ENCODE results near the gene C5orf22. TPM values are rescaled to one million over a fixed set of nuclear protein-coding genes. Genes with fewer than 3 reads are reported as not detected.
A peak's percentile ranks its signal among the peaks of the same experiment; 100 is the strongest.

Gene C5orf22
- total RNA-seq, 1 experiment from 2014 or later, result 18.5 TPM

DNA sequence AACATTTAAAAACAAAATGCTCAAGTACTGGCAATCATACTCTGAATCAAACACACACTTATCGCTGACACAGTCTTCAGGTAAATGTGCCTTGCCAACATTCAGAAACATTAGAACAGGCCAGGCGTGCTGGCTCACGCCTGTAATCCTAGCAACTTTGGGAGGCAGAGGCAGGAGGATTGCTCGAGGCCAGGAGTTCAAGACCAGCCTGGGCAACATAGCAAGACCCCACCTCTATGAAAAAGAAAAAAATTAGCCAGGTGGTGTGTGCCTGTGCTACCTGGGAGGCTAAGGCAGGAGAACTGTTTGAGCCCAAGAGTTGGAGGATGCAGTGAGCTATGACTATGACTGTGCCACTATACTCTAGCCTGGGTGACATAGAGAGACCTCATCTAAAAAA lies 20.8 kb upstream of the C5orf22 start:
- Mint-ChIP-seq H3K27ac (ENCODE audit: low read depth, unreplicated experiment) (no peak overlapping the region), H3K9me3 (ENCODE audit: unreplicated experiment) (no peaks in the 10 kb centered on the region), H3K36me3 (ENCODE audit: insufficient read depth, unreplicated experiment) (peaks cover 81% of the 10 kb centered on the region), H3K4me1 (ENCODE audit: insufficient read depth, unreplicated experiment) (no peaks in the 10 kb centered on the region), H3K4me3 (ENCODE audit: unreplicated experiment) (no peak overlapping the region), H3K27me3 (ENCODE audit: insufficient read depth, unreplicated experiment) (no peaks in the 10 kb centered on the region)
- POLR2A ChIA-PET, result no interaction called here
- TF ChIP-seq, protein P1, sequence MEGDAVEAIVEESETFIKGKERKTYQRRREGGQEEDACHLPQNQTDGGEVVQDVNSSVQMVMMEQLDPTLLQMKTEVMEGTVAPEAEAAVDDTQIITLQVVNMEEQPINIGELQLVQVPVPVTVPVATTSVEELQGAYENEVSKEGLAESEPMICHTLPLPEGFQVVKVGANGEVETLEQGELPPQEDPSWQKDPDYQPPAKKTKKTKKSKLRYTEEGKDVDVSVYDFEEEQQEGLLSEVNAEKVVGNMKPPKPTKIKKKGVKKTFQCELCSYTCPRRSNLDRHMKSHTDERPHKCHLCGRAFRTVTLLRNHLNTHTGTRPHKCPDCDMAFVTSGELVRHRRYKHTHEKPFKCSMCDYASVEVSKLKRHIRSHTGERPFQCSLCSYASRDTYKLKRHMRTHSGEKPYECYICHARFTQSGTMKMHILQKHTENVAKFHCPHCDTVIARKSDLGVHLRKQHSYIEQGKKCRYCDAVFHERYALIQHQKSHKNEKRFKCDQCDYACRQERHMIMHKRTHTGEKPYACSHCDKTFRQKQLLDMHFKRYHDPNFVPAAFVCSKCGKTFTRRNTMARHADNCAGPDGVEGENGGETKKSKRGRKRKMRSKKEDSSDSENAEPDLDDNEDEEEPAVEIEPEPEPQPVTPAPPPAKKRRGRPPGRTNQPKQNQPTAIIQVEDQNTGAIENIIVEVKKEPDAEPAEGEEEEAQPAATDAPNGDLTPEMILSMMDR (IDR thresholded peaks at IDR 0.05; ENCODE audit: unreplicated experiment), result no peak
- no TSS peak for BruUV-seq (replicated peaks)
- intact Hi-C loops (cut with micrococcal nuclease), result no loop called here
- no peak for DNase-seq (ENCODE audit: unreplicated experiment)
- CTCF ChIA-PET, result interaction anchor here (0.8 kb wide), 1 partner anchor 19 kb away, joined by 3 read pairs; no protein-coding TSS in a partner anchor

DNA sequence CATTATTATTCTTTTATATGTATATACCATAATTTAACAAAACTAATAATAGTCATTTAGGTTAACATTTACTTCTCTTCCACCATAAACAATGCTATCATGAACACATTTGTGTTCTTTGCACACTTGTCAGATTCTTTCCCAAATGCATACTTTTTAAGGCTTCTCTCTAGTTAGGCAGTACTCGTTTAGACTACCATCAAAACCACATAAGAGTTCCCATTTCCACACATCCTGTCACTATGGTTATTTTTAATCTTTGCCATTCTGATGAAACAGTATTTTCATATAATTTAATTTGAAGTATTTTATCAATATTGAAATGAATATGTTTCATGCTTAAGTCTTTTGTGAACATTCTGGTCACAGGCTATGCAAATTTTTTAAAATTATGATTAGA lies 15.3 kb upstream of the C5orf22 start:
- POLR2A ChIA-PET, result no interaction called here
- BruUV-seq (replicated peaks), result no TSS peak
- Mint-ChIP-seq H3K4me3 (ENCODE audit: unreplicated experiment) (no peak overlapping the region), H3K27ac (ENCODE audit: low read depth, unreplicated experiment) (no peak overlapping the region), H3K27me3 (ENCODE audit: insufficient read depth, unreplicated experiment) (no peaks in the 10 kb centered on the region), H3K4me1 (ENCODE audit: insufficient read depth, unreplicated experiment) (peaks cover 6% of the 10 kb centered on the region), H3K9me3 (ENCODE audit: unreplicated experiment) (no peaks in the 10 kb centered on the region), H3K36me3 (ENCODE audit: insufficient read depth, unreplicated experiment) (peaks cover 56% of the 10 kb centered on the region)
- TF ChIP-seq, protein P1 (IDR thresholded peaks at IDR 0.05; ENCODE audit: unreplicated experiment), result no peak
- no peak for DNase-seq (ENCODE audit: unreplicated experiment)
- intact Hi-C loops (cut with micrococcal nuclease), result no loop called here
- CTCF ChIA-PET, result interaction anchor here (0.7 kb wide), 1 partner anchor 11 kb away, joined by 3 read pairs; no protein-coding TSS in a partner anchor

DNA sequence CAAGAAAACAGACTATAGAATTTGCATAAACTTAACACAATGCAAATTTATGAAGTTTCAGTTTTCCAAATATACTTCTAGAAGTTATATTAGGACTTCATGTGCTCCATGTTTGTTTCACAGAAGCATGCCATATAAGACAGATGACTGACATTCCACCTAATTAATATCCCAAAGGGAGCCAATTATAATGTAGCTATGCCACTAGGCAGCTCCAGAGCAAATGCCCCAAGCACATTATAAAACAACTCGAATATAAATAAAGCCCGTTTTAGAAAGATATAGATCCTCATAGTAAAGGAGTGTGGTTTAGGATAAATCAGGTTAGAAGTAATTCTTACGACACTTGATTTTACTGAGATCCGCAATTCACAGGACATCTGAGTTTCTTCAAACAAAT lies 9.1 kb upstream of the C5orf22 start:
- Mint-ChIP-seq H3K36me3 (ENCODE audit: insufficient read depth, unreplicated experiment) (peaks cover 86% of the 10 kb centered on the region), H3K9me3 (ENCODE audit: unreplicated experiment) (no peaks in the 10 kb centered on the region)
- CTCF ChIA-PET, result no interaction called here

DNA sequence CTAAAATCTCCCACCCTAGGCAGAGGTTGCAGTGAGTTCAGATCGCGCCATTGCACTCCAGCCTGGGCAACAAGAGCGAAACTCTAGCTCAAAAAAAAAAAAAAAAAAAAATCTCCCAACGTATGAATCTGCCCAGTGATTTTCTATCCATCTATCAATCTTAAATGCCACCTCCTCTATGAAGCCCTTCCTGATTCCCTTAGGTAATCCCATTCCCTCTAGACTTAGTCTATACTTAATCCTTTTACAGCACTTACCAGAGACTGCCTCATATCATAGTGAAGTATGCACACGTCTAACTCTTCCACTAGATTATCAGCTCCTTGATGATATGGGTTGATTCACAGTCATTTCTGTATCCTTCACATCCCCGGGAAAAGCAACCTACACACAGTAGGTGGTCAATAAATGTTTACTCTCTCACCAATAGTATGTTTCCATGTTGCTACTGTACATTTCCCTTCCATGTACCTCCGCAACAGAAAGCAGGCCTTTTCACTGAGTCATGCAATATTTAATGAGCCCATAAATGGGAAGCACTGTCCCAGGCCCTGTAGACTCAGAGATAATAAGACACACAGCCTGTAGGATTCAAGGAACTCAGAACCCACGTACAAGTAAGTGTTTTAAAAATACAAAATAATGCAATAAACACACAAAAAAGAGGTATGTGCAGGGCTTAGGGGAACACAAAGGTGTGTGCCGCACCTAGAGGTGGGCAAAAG lies 1.4 kb upstream of the C5orf22 start:
- Mint-ChIP-seq H3K27me3 (ENCODE audit: insufficient read depth, unreplicated experiment) (no peaks in the 10 kb centered on the region), H3K9me3 (ENCODE audit: unreplicated experiment) (no peaks in the 10 kb centered on the region), H3K4me3 (ENCODE audit: unreplicated experiment) (peak overlapping the region; percentile 100), H3K36me3 (ENCODE audit: insufficient read depth, unreplicated experiment) (peaks cover 65% of the 10 kb centered on the region), H3K4me1 (ENCODE audit: insufficient read depth, unreplicated experiment) (peaks cover 23% of the 10 kb centered on the region), H3K27ac (ENCODE audit: low read depth, unreplicated experiment) (peak overlapping the region; percentile 94)
- no TSS peak for BruUV-seq (replicated peaks)
- POLR2A ChIA-PET, result interaction anchor here (0.6 to 3.1 kb wide), 6 partner anchors 9 to 402 kb away, joined by 3 to 19 read pairs (median 6); no protein-coding TSS in a partner anchor
- CTCF ChIA-PET, result no interaction called here
- TF ChIP-seq, protein P1 (IDR thresholded peaks at IDR 0.05; ENCODE audit: unreplicated experiment), result no peak
- intact Hi-C loops (cut with micrococcal nuclease), result no loop called here
- peak; percentile 9 for DNase-seq (ENCODE audit: unreplicated experiment)

More for the DNA sequence above, 9.1 kb upstream of the C5orf22 start:
- Mint-ChIP-seq H3K4me3 (ENCODE audit: unreplicated experiment) (no peak overlapping the region), H3K27me3 (ENCODE audit: insufficient read depth, unreplicated experiment) (no peaks in the 10 kb centered on the region), H3K27ac (ENCODE audit: low read depth, unreplicated experiment) (no peak overlapping the region), H3K4me1 (ENCODE audit: insufficient read depth, unreplicated experiment) (peaks cover 6% of the 10 kb centered on the region)
- intact Hi-C loops (cut with micrococcal nuclease), result no loop called here
- TF ChIP-seq, protein P1 (IDR thresholded peaks at IDR 0.05; ENCODE audit: unreplicated experiment), result no peak
- no peak for DNase-seq (ENCODE audit: unreplicated experiment)
- BruUV-seq (replicated peaks), result no TSS peak
- POLR2A ChIA-PET, result interaction anchor here (0.6 to 2.8 kb wide), 2 partner anchors 8 to 90 kb away, joined by 3 to 19 read pairs; partner anchors contain the start of genes C5orf22 and DROSHA
